C4-2B (cell line): ENCODE data around the gene KCNAB2.

Experiments
- CTCF ChIP-seq: fragments of 450-650 bp; conservative IDR thresholded peaks from 2 replicates; pipeline ENCODE4 v1.5.1; 2017; ENCODE audit warnings: mild to moderate bottlenecking
- ZFX ChIP-seq: fragments of 450-650 bp; IDR thresholded peaks from 2 replicates; pipeline ENCODE4 v1.6.1; 2017

DNA sequence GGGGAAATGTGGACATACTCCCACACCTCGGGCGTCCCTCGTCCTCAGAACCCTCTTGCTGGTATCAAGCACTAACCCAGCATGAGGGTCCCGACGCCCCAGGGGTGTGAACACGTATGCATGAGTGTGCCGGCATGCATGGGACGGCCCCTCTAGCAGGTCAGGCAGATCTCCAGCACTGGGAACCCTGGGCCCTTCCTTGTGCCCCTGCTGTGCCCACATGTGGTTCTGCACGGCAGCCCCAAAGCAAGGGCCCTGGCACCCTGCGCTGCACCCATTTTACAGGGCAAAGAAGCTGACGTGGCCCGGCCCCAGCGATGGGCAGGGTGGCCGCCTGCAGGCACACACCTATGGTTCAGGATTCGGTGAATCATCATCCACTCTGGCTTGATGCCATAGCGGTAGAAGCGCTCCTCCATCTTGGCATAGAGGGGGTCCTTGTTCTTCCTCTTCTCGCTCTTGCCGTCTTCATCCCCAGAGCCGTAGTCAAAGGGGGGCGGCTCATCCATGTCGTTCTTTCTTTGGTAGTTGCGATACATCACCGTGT, 100.2 kb downstream of the KCNAB2 start:
- no peak for TF ChIP-seq CTCF
- no peak for TF ChIP-seq ZFX
